Astrocyte (in vitro differentiated cells and primary cell): ENCODE results near the gene BACH2. TPM values are rescaled to one million over a fixed set of nuclear protein-coding genes. Genes with fewer than 3 reads are reported as not detected.

Experiments
- DNase-seq: peaks from one replicate; pipeline ENCODE4 v3.0.0-alpha.2; 2010; ENCODE audit warnings: low read depth
- FAIRE-seq: peaks from 2 replicates; lab custom pipeline; 2011; peaks lifted over from hg19 to GRCh38; lab: Jason Lieb, UNC
- H2AFZ ChIP-seq: 2 replicates; pipeline ENCODE4 v1.6.0; 2012; ENCODE audit warnings: low read depth, low read length, inconsistent platforms
- H3K27ac ChIP-seq: 2 replicates; pipeline ENCODE4 v1.5.1; 2011; ENCODE audit warnings: low read depth, low read length, inconsistent platforms
- H3K27me3 ChIP-seq: 2 replicates; pipeline ENCODE4 v1.6.0; 2011; ENCODE audit warnings: low read length, inconsistent platforms; ENCODE audit not compliant: insufficient read depth
- H3K36me3 ChIP-seq: 2 replicates; pipeline ENCODE4 v1.5.1; 2011; ENCODE audit warnings: low read length, inconsistent platforms; ENCODE audit not compliant: insufficient read depth
- H3K4me1 ChIP-seq: 2 replicates; pipeline ENCODE4 v1.5.1; 2011; ENCODE audit warnings: low read length, inconsistent platforms; ENCODE audit not compliant: insufficient read depth
- H3K4me2 ChIP-seq: 2 replicates; pipeline ENCODE4 v1.6.0; 2012; ENCODE audit warnings: low read length, inconsistent platforms
- H3K4me3 ChIP-seq: 2 replicates; pipeline ENCODE4 v1.5.1; 2011; ENCODE audit warnings: low read depth, mild to moderate bottlenecking, low read length, inconsistent platforms; ENCODE audit not compliant: insufficient read depth
- H3K79me2 ChIP-seq: 2 replicates; pipeline ENCODE4 v1.6.0; 2012; ENCODE audit warnings: mild to moderate bottlenecking, low read length, inconsistent platforms; ENCODE audit not compliant: insufficient read depth
- H3K9ac ChIP-seq: 2 replicates; pipeline ENCODE4 v1.6.0; 2012; ENCODE audit warnings: mild to moderate bottlenecking, low read length, inconsistent platforms
- H3K9me3 ChIP-seq: 2 replicates; pipeline ENCODE4 v1.5.1; 2012; ENCODE audit warnings: low read depth, mild to moderate bottlenecking, low read length, inconsistent platforms; ENCODE audit not compliant: insufficient read depth
- H4K20me1 ChIP-seq: 2 replicates; pipeline ENCODE4 v1.6.0; 2012; ENCODE audit warnings: low read length, inconsistent platforms; ENCODE audit not compliant: insufficient read depth
- H3K27ac Mint-ChIP-seq: one replicate; pipeline ENCODE4 v1.8.0; 2021; ENCODE audit warnings: mild to moderate bottlenecking, mixed read lengths; ENCODE audit not compliant: unreplicated experiment
- H3K27me3 Mint-ChIP-seq: one replicate; pipeline ENCODE4 v1.8.0; 2021; ENCODE audit warnings: low read depth, mixed read lengths; ENCODE audit not compliant: unreplicated experiment
- H3K36me3 Mint-ChIP-seq: one replicate; pipeline ENCODE4 v1.8.0; 2021; ENCODE audit warnings: low read depth, mixed read lengths; ENCODE audit not compliant: unreplicated experiment
- H3K4me1 Mint-ChIP-seq: one replicate; pipeline ENCODE4 v1.8.0; 2021; ENCODE audit warnings: low read depth, mixed read lengths; ENCODE audit not compliant: unreplicated experiment
- H3K4me3 Mint-ChIP-seq: one replicate; pipeline ENCODE4 v1.8.0; 2021; ENCODE audit warnings: mild to moderate bottlenecking, moderate library complexity, mixed read lengths; ENCODE audit not compliant: unreplicated experiment
- H3K9me3 Mint-ChIP-seq: one replicate; pipeline ENCODE4 v1.8.0; 2021; ENCODE audit warnings: mild to moderate bottlenecking, mixed read lengths; ENCODE audit not compliant: unreplicated experiment
- CTCF ChIP-seq: IDR thresholded peaks from 2 replicates; pipeline ENCODE4 v1.5.1; 2011; ENCODE audit warnings: low read depth, mild to moderate bottlenecking, inconsistent platforms, low read length, moderate library complexity; ENCODE audit not compliant: insufficient read depth
- EZH2 ChIP-seq: IDR thresholded peaks from 2 replicates; pipeline ENCODE4 v1.6.1; 2012; ENCODE audit warnings: mild to moderate bottlenecking, low read length, inconsistent platforms; ENCODE audit not compliant: insufficient read depth
- total RNA-seq: library from RNA; stranded (reverse); gene quantifications from 2 replicates; pipeline ENCODE4 v1.2.1, GENCODE V29; 2021

The BACH2 gene
- total RNA-seq, 1 donor from 2014 or later = 17.5 TPM

- Histone ChIP-seq H3K4me3 (no peak overlapping the region), H3K27ac (no peak overlapping the region), H4K20me1 (no peaks in the 10 kb centered on the region), H3K36me3 (no peaks in the 10 kb centered on the region), H3K4me1 (peaks cover 6% of the 10 kb centered on the region), H2AFZ (no peak overlapping the region), H3K4me2 (no peak overlapping the region), H3K79me2 (no peaks in the 10 kb centered on the region), H3K9me3 (no peaks in the 10 kb centered on the region), H3K27me3 (no peaks in the 10 kb centered on the region), H3K9ac (no peak overlapping the region)
- TF ChIP-seq EZH2 = no peak
- no peak for TF ChIP-seq CTCF
- H3K27me3 Mint-ChIP-seq = no peaks in the 10 kb centered on the region
- peaks cover 20% of the 10 kb centered on the region for H3K4me1 Mint-ChIP-seq
- H3K4me3 Mint-ChIP-seq = no peak overlapping the region
- no peaks in the 10 kb centered on the region for H3K9me3 Mint-ChIP-seq
- no peak for FAIRE-seq
- H3K36me3 Mint-ChIP-seq = no peaks in the 10 kb centered on the region
- H3K27ac Mint-ChIP-seq = no peak overlapping the region
- no peak for DNase-seq
These were observed 126.0 kb downstream of the BACH2 start for GRCh38 chr6:90170601-90171000.

- peaks cover 2% of the 10 kb centered on the region for H3K9me3 Mint-ChIP-seq
- H3K27me3 ChIP-seq = no peaks in the 10 kb centered on the region
- peak overlapping the region; percentile 83 for H3K27ac Mint-ChIP-seq
- DNase-seq (peak; percentile 53), FAIRE-seq (no peak)
- no peaks in the 10 kb centered on the region for H3K9me3 ChIP-seq
- no peaks in the 10 kb centered on the region for H3K36me3 Mint-ChIP-seq
- peaks cover 6% of the 10 kb centered on the region for H3K4me1 ChIP-seq
- no peak for TF ChIP-seq EZH2
- H3K4me2 ChIP-seq = peak overlapping the region; percentile 38
- no peaks in the 10 kb centered on the region for H4K20me1 ChIP-seq
- H3K79me2 ChIP-seq = no peaks in the 10 kb centered on the region
- no peak overlapping the region for H3K9ac ChIP-seq
- H3K4me1 Mint-ChIP-seq = peaks cover 20% of the 10 kb centered on the region
- no peaks in the 10 kb centered on the region for H3K36me3 ChIP-seq
- H3K27me3 Mint-ChIP-seq = no peaks in the 10 kb centered on the region
- H3K27ac ChIP-seq = no peak overlapping the region
- no peak overlapping the region for H3K4me3 ChIP-seq
- H2AFZ ChIP-seq = no peak overlapping the region
- H3K4me3 Mint-ChIP-seq = no peak overlapping the region
These were observed 127.3 kb downstream of the BACH2 start for GRCh38 chr6:90169374-90169773.

- H3K4me3 ChIP-seq = no peak overlapping the region
- TF ChIP-seq CTCF = no peak
- no peak for TF ChIP-seq EZH2
- H4K20me1 ChIP-seq = no peaks in the 10 kb centered on the region
- Mint-ChIP-seq H3K27ac (peak overlapping the region; percentile 83), H3K4me1 (peaks cover 20% of the 10 kb centered on the region), H3K9me3 (peaks cover 2% of the 10 kb centered on the region), H3K4me3 (no peak overlapping the region), H3K36me3 (no peaks in the 10 kb centered on the region), H3K27me3 (no peaks in the 10 kb centered on the region)
- H3K36me3 ChIP-seq = no peaks in the 10 kb centered on the region
- H3K9me3 ChIP-seq = no peaks in the 10 kb centered on the region
- H3K4me2 ChIP-seq = peak overlapping the region; percentile 16
- no peak overlapping the region for H3K9ac ChIP-seq
- H3K79me2 ChIP-seq = no peaks in the 10 kb centered on the region
- peaks cover 6% of the 10 kb centered on the region for H3K4me1 ChIP-seq
- H3K27ac ChIP-seq = peak overlapping the region; percentile 39
- H2AFZ ChIP-seq = no peak overlapping the region
- H3K27me3 ChIP-seq = no peaks in the 10 kb centered on the region
- DNase-seq = peak; percentile 84
- peak; percentile 32 for FAIRE-seq
These were observed 127.9 kb downstream of the BACH2 start for GRCh38 chr6:90168693-90169131.
